Measurements from ENCODE around the gene SRD5A1.

Gene SRD5A1

GRCh38 chr5:6715271-6715670 is 82.0 kb downstream of the SRD5A1 start:
- DNase-seq = no peak

GRCh38 chr5:6715758-6716628 is 82.8 kb downstream of the SRD5A1 start:
- DNase-seq = no peak

DNA sequence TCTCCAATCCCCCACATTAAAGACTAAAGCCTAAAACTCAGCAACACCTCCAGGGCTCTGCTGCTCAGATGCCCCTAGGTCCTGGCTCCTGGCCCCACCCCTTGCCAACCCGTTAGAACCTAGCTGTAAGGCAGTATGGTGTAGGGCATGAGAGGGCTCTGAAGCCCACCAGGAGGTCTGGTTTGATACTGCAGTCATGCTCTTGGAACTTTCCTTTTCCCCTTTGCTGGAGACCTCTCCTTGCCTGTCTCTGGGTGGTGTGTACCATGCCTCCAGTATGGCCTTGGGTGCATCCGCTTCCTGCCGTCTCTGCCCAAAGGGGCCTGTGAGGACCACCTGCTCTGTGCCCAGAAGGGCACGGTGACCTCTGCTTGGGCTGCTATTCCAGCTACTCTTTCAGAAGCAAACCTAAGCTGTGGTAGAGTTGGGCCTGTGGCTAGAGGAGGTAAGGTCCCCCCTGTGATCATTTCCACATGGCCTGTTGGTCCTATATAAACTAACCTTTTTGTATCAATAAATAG is 83.4 kb downstream of the SRD5A1 start:
- DNase-seq = no peak

DNA sequence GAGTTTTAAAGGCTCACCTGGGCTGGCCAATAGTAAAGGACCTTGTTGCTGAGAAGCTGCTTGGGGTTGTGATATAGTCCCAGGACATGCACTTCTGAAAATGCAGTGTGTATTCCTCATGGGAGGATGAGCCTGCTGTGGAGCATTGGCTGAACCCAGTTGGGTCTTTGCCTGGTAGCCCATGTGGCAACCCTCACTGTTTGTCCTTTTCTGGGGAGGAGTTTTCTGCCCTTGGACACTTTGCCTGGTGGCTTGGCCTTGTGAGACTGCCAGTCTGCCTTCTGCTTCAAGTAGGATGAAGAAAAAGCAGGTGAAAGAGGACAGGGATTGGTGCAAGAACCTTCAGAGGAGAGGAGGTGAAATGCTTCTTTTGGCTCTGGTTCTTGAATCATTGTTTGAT is 84.0 kb downstream of the SRD5A1 start:
- no peak for DNase-seq

- DNase-seq = no peak
Measured at GRCh38 chr5:6717687-6718086, 84.4 kb downstream of the SRD5A1 start.

DNA sequence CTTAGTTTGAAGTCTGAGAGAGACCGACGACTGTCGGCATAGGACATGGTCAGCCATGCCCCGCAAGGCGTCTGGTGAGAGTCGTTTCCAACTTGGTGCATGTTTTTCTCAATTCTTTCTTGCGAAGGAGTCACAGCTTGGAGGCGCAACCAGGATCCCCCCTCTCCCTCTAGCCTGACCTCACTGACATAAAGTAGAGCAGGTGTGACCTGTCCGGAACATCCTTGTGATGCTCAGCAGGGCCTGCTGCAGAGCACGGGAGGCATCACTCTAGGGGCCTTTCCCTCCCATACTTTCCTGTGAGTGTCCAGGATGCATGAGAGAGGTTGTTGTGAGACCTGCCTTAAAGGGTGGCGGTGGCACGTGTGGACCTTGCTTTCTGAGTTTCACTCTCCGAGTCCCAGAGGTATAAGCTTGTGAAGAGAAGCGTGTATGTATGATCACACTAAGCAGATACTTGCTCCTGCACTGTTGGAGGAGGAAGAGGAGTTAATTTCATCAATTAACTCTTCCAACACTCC is 85.0 kb downstream of the SRD5A1 start:
- no peak for DNase-seq

DNA sequence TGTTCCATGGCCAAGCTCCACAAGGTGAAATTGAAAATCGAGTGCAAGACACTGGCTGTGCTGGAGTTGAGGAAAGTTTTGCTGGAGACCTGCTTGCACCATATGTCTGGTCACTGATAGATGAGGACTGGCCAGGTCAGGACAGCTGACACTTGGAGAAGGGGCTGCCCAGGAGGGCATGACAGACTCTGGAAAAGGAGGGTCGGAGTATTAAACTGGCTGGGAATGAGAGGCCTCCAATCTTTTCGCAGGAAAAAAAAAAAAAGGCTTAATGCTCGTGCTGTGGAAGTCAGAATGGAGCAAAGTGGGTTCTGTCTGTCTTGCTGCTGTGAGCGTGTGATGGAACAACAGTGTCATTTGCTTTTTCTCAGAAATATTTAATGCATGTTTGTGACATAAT is 85.5 kb downstream of the SRD5A1 start:
- no peak for DNase-seq

DNA sequence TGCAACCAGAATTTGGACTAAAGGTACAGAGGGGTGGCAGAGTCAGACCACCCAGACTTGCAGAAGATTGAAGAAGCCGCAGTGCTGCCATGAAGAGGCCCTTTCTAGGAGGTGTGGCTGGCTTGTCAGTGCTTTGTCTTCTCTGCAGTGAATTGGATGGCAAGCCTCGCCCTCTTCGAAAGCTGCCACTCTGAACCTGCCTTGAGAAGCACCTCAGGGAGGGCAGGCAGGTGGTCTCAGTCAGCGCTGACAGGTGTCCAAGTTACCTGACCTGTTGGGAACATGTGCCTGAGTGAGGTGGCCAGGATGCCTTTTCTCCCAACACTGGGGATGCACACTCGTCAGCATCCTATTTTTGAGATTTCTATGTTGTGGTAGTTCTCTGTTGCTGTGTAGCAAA is 86.2 kb downstream of the SRD5A1 start:
- no peak for DNase-seq

DNA sequence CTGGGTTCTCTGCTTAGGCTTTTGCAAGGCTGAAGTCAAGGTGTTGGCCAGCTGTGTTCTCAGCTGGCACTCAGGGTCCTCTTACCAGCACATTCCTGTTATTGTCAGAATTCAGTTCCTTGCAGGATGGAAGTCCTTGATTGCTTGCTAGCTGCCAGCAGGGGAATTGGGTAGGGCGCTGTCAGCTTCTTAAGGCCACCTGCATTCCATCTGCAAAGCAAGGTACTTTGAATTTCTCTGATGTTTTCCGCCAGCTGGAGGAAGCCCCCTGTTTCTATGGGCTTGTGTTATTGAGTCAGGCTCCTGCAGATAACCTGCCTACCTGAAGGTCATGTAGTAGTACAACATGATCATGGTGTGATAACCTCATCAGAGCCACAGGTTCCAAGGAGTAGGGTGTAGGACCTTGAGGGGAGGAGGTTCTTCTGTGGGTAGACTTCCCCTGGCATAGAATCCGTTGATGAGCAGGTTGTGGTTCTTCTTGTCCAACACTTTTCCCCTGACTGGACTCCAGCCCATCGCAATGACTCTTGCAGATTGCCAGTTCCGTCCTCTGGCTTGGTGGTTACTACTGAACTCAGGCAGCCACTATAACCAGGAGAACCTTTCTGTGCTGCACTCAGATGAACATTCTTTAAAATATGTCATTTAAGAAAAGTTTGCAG is 86.8 kb downstream of the SRD5A1 start:
- no peak for DNase-seq

DNA sequence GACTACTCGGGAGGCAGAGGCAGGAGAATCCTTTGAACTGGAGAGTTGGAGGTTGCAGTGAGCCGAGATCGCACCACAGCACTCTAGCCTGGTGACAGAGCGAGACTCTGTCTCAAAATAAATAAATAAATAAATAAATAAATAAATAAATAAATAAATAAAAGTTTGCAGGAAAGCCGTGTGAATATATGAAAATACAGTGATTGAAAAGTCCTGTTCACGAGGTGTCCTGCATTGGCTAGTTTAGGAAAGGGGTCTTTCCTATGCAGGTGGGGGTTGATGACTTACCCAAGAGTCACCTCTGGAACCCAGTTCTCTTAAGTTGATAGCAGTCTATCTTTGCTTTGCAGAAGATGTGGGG is 87.3 kb downstream of the SRD5A1 start:
- no peak for DNase-seq

GRCh38 chr5:6721442-6721841 is 88.2 kb downstream of the SRD5A1 start:
- DNase-seq = no peak

DNA sequence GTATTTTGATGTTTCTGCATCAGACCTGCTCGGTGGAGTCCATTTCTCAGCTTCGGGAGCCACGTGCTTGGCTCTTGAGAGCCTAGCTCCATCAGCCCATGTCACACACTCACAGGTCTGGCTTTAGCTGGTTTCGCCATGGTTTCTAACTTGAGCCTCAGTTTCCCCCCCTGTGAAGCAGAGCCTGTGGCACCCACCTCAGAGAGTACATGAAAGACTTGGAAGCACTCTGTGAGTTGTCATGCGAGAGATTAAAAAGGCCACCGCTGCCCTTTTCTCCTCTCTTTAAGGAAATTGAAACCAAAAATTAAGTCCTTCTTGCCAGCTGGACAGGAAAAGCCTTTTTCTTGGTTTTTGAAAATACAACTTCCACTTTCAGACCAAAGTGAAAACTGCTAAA is 88.8 kb downstream of the SRD5A1 start:
- no peak for DNase-seq

- DNase-seq = no peak
Measured at GRCh38 chr5:6723122-6723815, 90.0 kb downstream of the SRD5A1 start.

DNA sequence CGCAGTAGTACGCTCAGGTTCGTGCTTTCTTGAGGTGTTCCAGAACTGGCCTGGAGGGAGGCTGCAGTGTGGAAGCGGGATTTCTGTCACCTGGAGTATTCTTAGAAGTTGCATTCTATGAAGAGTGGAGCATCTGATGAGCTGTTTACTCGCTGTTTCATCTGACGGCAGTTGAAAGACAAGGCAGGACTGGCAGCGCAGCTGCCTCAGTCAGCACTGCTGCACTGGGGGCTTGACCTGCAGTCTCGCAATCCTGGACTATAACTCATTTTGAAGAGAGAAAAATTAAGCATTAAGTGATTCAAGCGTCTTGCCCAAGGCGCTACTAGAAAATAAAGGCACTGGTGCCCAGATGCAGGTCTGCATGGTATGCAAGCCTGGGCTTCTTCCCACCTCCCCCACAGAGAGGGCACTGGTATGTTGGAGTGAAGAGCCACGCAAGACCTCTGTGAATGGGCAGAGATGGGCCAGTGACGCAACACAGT is 90.6 kb downstream of the SRD5A1 start:
- no peak for DNase-seq
